GM21381 (cell line): ENCODE measurements around the gene SLC22A3.
A peak's percentile ranks its signal among the peaks of the same experiment; 100 is the strongest.
"Not testable (repeated sequence)": the region's sequence is repeated elsewhere in the genome, so short reads cannot be mapped to it uniquely, and the experiment has no call there.

ENCODE experiments used
- ATAC-seq: cut with Tn5 transposase; IDR thresholded peaks from one replicate; pipeline ENCODE4 v1.9.1; 2021; ENCODE audit warnings: mild to moderate bottlenecking, moderate library complexity; ENCODE audit not compliant: unreplicated experiment

Gene SLC22A3

DNA sequence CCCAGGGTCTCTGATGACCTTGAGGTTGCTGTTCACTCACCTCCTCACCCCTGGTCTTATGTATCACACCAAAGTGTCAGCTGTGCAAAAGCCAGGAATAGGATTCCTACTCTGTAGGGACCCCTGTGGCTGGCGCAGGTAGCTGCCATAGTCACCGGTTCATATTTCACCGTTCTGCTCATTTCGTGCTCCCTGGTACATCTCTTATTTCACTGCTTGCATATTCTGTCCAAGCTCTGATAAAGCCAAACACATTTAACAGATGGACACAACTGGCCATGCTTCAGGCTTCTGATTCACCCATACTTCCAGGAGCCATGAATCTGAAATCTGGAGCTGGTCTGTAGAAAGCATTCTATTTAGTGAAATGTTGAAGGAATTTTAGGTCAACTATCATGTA lies 20.5 kb downstream of the SLC22A3 start:
- ATAC-seq = no peak

DNA sequence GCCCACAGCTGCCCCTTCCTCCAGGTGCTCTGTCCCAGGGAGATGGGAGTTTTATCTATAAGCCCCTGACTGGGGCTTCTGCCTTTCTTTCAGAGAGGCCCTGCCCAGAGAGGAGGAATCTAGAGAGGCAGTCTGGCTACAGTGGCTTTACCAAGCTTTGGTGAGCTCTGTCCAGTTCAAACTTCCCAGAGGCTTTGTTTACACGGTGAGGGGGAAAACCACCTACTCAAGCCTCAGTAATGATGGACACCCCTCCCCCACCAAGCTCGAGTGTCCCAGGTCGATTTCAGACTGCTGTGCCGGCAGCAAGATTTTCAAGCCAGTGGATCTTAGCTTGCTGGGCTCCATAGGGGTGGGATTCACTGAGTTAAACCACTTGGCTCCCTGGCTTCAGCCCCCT lies 25.4 kb downstream of the SLC22A3 start:
- not testable (repeated sequence) for ATAC-seq

DNA sequence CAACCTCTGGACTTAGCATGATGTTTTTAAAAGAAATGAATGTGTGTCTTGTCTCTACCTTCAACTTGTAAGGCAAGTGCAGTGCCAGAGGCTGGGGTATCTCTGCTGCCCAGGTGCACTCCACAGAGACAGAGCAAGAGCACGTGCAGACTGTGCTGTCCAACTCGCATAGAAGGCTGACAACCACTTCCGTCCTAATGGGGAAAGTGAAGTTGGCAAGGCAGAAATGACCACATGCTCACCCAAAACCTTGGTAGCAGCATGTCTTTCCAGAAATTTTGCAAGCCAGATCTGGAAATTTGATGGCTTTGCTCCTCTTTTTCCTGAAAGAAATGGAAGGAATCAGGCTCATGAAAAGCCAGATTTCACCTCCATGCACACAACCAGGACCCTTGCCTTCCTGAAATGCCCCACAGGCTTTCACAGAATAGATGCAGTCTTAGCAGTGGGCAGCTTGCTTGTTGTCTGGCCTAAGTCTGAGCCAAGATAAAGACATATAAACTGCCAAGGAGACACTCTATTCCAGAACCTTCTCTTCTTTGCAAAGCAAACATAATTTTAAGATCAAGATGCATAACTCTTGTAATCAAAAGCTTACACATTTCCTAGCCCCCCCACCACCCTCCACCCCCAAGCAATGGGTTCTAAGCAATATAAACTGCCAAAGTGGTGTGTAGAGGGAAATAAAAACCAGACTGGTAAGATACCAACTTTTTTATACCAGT lies 26.8 kb downstream of the SLC22A3 start:
- no peak for ATAC-seq

DNA sequence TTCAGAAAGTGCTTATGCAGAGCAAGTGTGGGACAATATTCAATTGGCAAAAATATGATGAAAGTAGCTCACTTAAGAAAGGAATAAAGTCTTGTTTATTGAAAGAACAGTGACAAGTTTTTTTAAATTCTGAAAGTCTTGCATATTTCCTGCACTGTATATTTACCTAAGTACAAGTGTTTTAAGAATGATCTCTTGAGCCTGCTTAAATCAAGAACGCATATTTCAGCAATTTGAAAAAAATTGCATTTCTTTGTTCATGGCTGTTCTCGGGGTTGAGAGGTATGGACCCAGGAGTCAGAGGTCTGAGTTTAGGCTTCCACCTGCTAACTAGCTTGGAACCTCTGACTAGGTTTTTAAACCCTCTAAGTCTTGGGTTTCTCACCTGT lies 27.4 kb downstream of the SLC22A3 start:
- ATAC-seq = no peak

DNA sequence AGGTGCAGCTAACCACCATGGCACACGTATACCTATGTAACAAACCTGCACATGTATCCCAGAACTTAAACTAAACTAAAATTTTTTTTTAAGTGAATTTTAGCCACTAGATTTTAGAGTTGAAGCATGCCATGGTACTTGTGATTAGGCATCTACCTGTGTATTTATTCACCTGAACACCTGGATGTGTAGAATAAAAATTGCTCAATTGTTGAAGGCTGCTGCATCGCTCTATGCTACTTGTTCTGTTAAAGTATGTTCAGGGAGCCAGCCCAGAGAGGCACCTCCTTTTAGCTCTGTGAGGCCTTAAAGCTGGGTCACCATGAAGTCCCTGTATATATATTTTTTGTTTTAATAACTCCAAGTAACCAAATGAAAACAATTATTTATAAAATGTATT lies 28.3 kb downstream of the SLC22A3 start:
- no peak for ATAC-seq

DNA sequence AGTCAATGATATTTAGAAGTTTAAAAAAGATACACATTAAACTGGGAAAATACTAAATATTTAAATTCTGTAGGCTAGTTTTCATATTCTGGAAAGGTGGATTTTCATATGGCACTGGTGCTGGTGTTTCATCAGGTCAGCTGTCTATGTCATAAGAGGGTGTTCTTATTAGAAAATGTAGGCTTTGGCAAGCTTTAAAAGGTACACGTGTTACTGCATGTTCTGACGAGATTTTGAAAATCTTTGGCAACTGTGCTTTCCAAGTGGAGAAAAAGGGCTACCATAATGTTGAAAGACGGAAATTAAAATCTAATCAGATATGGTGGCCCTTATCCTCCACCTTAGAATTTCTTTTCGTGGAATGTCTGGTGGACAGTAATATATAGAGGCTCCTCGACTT lies 30.0 kb downstream of the SLC22A3 start:
- no peak for ATAC-seq

DNA sequence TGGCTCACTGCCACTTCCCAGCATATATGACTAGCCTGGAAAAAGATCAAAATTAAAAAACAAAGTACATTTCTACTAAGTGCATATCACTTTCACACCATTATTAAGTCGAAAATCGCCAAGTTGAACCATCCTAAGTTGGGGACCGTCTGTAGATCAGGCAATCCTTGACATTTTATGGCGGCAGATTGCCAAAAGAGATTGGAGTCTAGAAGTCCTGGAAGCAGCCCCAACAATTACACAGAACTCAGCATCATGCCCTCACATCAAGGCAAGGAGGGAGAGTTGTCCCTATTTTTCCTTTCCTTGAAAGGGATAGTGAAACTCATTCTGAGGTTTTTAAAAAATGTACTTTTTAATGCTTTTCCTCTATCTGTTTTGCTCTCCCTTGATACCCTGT lies 30.7 kb downstream of the SLC22A3 start:
- no peak for ATAC-seq

DNA sequence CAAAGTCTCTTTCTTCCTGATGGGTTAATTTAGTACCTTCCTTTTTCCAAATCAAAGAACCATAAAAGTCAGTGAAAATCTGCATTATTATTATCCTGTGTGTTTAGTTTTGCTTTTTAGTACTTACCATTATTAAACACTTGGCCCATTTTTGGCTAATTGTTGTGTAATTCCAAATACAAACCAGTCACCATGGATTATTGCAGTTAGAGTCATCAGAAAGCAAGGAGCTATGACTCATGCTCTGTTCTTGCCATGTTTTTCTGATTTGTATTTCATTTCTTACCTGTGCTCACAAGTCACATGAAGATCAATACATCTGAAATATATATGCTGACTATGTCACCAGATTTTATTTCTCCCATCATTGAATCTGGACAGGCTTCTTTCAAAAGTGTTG lies 31.3 kb downstream of the SLC22A3 start:
- ATAC-seq = no peak

DNA sequence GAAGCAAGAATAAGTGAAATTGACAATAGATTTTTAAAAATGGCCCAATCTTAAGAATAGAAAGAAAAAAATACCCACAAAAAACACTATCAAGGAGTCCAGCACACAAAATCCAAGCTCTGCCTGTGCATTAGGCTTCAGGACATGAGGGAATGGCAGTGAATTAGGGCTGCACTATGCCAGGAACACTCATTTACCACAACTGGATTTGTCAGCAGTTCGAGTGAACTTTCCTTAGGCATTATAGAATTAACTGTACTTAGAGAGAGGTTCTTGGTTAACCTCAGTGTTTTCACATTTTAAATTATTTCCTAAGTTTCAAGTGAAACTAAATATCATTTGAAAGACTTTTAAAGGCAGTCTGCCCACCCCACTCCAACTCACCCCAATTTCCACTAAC lies 34.8 kb downstream of the SLC22A3 start:
- no peak for ATAC-seq

DNA sequence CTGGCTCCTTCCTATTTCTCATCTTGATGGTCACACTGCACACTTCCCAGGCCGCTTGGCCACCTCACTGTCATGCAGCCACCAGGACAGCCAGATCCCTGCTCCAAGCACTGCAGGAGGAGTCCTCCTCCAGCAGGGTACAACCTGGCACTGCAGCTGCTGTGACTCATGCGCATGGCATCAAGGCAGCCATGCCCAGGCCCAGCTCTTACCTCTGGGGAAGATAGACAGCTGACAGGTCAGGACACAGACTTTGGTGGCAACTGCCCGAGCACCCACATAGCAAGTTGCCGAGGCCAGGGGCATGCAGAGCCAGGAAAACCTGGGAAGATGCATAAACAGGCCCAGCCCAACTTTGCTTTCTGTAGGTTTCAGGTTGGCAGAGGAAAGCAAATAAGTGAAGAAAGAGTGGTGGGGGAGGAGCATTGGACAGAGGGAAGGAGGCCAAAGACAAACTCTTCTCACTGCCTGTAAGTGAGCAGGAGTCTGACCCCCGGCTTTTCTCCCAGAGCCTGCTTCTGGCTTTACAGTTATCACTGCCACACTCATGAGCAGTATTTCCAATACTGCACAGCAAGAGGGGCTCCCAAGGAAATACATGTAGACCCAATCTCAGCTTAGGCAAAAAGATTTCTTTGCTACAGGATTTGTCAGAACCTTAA lies 38.8 kb downstream of the SLC22A3 start:
- ATAC-seq = no peak

DNA sequence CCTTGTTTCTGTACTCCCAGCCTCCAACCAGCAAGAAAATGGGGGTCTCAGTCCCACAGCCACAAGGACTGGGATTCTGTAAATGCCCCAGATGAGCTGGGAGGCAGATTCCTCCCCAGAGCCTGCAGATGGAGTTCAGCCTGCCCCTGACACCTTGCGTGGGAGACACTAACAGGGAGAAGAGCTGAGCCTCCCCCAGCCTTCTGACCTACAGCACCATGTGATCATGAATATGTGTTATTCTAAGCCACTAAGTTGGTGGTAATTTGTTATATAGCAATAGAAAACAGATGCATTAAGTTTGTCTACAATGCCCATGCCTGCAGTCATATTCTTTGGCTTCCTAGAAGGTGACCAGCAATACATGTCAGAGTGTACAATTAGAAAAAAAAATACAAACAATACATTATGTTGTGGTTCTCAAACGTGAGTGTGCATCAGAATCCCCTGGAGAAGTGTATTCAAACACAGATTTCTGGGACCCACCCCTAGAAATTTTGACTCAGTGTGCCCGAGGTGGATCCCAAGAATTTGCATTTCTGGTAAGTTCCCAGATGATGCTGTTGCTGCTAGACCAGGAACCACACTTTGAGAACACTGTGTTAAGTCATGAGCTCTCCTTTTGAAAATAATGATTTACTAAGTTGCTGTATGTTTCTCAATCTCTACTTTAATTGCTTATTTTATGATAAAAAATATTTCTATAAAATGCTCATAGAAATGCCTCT lies 39.9 kb downstream of the SLC22A3 start:
- ATAC-seq = no peak

DNA sequence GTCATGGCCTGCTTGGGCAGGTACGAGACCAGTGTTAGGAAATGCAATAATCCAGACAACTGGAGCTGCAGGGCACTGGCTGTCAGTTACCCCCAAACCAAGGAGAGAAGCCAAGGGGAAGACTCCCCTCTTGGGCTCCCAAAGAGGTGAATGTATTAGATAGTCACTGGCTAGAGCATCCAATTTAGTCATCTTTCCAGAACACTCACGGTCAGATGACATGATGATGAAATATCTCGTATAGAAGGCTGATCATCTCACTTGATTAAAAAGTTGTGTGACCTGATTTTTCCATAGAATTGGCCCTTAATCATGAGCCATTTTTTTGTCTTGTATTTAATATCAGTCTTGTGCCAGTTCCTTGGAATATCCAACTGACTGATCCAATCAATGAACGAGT lies 40.7 kb downstream of the SLC22A3 start:
- no peak for ATAC-seq

DNA sequence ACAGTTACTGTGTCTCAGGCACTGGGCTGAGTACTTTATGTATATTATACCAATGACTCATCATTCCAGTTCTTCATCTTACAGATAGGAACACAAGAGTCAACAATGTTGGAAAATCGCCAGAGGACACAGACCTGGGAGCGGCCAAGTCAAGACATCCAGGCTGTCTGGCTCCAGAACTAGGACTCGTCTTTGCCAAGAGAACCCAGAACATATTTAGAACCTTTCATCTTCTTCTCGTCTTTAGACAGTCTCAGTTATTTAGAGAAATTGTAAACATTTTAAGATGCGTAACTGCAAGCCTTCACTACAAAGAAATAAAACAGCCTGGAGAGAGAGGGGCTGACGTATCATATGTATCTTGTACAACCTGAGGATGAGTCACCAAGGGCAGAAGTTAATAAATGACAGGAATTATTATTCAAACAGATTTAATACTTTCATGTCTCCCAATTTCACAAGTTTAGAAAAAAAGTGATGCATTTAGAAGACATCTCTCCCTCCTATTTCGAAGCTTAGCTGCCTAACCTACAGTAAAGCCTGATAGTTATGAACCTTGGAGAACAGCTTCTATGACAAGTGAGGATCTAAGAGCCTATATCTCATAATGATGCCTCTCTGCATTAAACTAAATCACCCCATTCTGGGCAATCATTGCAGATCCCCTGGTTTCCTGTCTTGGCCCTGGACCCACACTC lies 43.4 kb downstream of the SLC22A3 start:
- ATAC-seq = no peak

DNA sequence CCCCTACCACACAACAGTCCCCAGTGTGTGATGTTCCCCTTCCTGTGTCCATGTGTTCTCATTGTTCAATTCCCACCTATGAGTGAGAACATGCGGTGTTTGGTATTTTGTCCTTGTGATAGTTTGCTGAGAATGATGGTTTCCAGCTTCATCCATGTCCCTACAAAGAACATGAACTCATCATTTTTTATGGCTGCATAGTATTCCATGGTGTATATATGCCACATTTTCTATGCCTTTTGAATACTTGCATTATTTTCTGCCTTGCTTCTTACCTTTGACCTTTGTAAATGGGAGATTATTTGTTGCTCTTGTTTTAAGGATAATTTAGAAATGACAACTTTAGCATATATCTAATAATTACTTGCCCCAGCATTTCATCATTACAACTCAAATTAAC lies 45.3 kb downstream of the SLC22A3 start:
- ATAC-seq = not testable (repeated sequence)

DNA sequence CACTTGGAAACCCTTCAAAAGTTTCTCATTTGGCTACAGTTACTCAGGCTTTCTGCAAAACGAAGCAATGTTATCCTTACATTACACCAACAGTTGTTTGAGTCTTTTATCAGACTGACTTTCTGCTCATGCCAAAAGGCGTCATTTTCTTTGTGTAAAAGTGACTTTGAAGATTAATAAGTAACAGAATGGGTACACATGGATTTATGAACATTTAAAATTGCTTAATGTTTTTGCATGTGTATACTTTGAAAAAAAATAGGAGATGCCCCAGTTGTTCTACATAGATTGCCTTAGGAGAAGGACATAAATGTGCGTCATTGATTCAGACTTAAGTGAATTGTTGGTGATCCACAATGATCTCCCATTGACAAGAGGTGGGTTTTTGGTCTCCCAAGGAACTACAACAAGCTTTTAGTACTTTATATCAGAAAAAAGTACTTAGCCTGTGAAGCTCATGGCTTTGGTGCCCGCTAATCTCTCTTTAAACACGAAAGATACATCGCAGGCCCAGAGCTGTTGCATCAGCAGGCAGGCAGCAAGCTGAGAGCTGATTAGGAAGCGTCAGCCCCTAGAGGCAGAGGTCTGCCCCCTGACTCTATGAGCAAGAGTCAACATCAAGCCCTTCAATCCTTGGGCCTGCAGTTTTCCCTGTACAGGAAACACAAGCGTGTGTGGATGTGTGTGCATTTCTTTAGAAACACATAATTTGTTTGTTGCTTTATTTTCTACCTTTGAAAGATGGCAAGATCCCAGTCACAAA lies 45.9 kb downstream of the SLC22A3 start:
- no peak for ATAC-seq

DNA sequence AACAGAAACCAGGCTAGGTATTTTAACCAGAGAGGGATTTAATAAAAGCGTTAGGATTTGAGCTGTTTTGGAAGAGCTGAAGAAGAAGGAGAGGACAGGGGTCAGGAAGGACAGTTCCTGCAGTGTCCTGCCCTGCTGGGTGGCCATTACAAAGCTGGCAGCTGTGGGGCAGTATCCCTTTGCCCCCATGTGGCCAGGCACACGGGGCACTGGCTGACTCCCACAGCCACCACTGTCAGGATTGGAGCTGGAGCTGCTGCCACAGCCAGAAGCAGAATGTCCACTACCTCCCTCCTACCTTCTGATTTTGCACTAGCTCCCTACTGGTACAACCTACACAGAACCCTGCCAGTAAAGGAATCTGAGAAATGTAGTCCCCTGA lies 46.5 kb downstream of the SLC22A3 start:
- no peak for ATAC-seq

DNA sequence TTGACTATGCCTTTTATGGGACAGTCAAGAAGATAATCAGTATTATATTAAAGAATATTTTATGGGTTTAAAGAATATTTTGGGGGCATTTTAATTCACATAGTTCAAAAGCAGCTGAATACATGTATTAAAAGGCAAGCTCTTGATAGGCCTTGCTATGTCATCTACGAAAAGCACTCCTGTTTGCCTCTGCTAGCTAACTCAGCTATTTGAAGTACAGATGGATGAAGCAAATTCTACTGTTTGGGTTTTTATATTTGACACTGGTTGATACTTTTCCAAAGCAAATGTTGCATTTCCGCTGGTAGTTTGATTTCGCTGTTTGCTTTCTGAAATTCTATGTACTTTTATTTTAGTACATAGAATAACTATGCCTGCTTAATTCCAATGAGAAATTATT lies 47.0 kb downstream of the SLC22A3 start:
- no peak for ATAC-seq

DNA sequence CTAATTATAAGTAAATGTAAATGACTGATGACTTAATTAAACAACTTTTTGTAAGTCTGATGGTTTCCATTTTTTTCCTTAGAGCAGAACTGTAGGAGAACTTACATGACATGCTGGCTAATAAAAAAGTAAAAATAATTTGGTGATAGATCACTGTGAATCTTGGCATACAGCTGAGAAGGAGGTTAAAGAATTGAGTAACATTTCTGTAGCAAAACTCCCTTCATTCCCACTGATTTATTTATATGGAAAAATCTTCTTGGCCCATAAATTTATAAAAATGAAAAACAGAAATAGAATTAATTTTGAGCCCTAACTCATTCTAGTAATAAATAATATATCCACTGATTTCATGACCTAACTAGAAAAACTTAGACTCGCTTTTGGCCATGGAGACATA lies 48.1 kb downstream of the SLC22A3 start:
- ATAC-seq = no peak

DNA sequence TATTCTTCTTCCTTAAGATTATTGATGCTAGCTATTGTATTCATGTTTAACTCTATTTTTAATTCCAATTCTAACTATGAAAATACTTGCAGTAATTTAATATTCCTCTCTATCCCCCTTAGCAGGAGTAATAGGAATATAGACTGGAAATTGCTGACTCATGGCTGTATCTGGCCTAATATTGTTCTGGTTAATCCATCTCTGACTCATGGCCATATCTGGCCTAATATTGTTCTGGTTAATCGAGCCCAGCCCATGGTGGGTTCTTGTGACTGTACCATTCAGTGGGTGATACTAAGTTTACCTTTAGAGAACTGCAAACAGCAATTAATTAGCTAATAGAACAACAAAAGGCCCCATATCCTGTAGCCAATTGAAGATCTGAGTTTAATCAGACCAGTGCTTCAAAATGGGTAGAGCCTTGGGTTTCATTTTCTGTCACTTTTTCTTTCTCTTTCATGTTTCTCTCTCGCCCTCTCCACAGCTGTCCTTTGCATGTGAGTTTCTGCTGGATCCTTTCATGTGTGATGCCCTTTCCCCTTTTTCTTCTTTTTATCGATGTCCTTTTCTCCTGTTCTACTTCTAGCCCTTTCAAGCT lies 50.6 kb downstream of the SLC22A3 start:
- ATAC-seq = peak; percentile 97

DNA sequence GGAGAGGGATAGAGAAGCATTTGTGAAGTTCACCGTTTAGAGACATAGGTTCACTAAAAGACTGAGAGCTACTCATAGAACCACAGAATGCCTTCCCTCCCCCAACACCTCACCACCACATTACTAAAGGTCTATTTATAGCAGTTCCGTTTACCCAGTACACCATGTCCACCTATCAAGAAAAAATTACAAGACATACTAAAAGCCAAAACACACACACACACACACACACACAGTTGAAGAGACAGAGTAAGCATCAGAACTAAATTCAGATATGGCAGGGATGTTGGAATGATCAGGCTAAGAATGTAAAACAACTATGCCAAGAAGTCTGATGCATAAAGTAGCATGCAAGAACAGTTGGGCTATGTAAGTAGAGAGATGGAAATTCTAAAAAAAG lies 52.3 kb downstream of the SLC22A3 start:
- no peak for ATAC-seq
